ENCODE results near the gene AOX1. TPM values are rescaled to one million over a fixed set of nuclear protein-coding genes. Genes with fewer than 3 reads are reported as not detected.

The AOX1 gene
- total and polyA plus RNA-seq, 2 experiments from 2014 or later = 1.4 to 5.0 TPM

- Histone ChIP-seq H3K27ac (ENCODE audit: low read depth) (no peak overlapping the region), H3K4me1 (ENCODE audit: insufficient read depth) (no peaks in the 10 kb centered on the region), H3K4me3 (no peak overlapping the region), H2AFZ (no peak overlapping the region), H3F3A (replicated peaks; ENCODE audit: low read depth) (no peaks in the 10 kb centered on the region), H3K9me2 (ENCODE audit: insufficient read depth) (no peaks in the 10 kb centered on the region), H3K27me3 (ENCODE audit: insufficient read depth) (no peaks in the 10 kb centered on the region), H3K4me2 (no peak overlapping the region), H4K20me1 (replicated peaks; ENCODE audit: insufficient read depth) (no peaks in the 10 kb centered on the region), H3K36me3 (ENCODE audit: insufficient read depth) (no peaks in the 10 kb centered on the region), H3K79me2 (replicated peaks; ENCODE audit: insufficient read depth) (no peaks in the 10 kb centered on the region)
- Mint-ChIP-seq H3K9me3 (no peaks in the 10 kb centered on the region), H3K4me3 (no peak overlapping the region), H3K27ac (no peak overlapping the region), H3K27me3 (ENCODE audit: insufficient read depth, low read depth, poor library complexity) (peaks cover 6% of the 10 kb centered on the region), H3K36me3 (ENCODE audit: low read depth) (no peaks in the 10 kb centered on the region), H3K4me1 (no peaks in the 10 kb centered on the region)
- ATAC-seq (peak; percentile 48), DNase-seq (ENCODE audit: low spot score) (peak; percentile 33)
- peak; percentile 45 to 73 for TF ChIP-seq CTCF (conservative IDR thresholded peaks at IDR 0.05; ENCODE audit: low read depth in 2 of 2)
- no peak for TF ChIP-seq ZNF114 (CRISPR knock-in tag; IDR thresholded peaks at IDR 0.05)
Measured at GRCh38 chr2:200658278-200658864, 72.6 kb downstream of the AOX1 start.

- Histone ChIP-seq H3K27me3 (ENCODE audit: insufficient read depth) (no peaks in the 10 kb centered on the region), H4K20me1 (replicated peaks; ENCODE audit: insufficient read depth) (no peaks in the 10 kb centered on the region), H3K27ac (ENCODE audit: low read depth) (no peak overlapping the region), H2AFZ (no peak overlapping the region), H3K9me2 (ENCODE audit: insufficient read depth) (no peaks in the 10 kb centered on the region), H3F3A (replicated peaks; ENCODE audit: low read depth) (no peaks in the 10 kb centered on the region), H3K79me2 (replicated peaks; ENCODE audit: insufficient read depth) (no peaks in the 10 kb centered on the region), H3K4me1 (ENCODE audit: insufficient read depth) (no peaks in the 10 kb centered on the region), H3K4me2 (no peak overlapping the region), H3K36me3 (ENCODE audit: insufficient read depth) (no peaks in the 10 kb centered on the region), H3K4me3 (no peak overlapping the region)
- TF ChIP-seq EZH2 (IDR thresholded peaks at IDR 0.05; ENCODE audit: low read depth, unreplicated experiment) = no peak
- TF ChIP-seq REST (IDR thresholded peaks at IDR 0.05; ENCODE audit: unreplicated experiment) = no peak
- no peaks in the 10 kb centered on the region for H3K4me1 Mint-ChIP-seq
- H3K4me3 Mint-ChIP-seq = no peak overlapping the region
- DNase-seq (ENCODE audit: low spot score) = no peak
- H3K27me3 Mint-ChIP-seq (ENCODE audit: insufficient read depth, low read depth, poor library complexity) = peaks cover 6% of the 10 kb centered on the region
- H3K36me3 Mint-ChIP-seq (ENCODE audit: low read depth) = no peaks in the 10 kb centered on the region
- H3K27ac Mint-ChIP-seq = no peak overlapping the region
- H3K9me3 Mint-ChIP-seq = no peaks in the 10 kb centered on the region
- no peak for ATAC-seq
Measured at GRCh38 chr2:200659410-200659809, 73.6 kb downstream of the AOX1 start.

All from GM23338 (cell line).